K562 (cell line): ENCODE results near the gene SALL3. TPM values are rescaled to one million over a fixed set of nuclear protein-coding genes. Genes with fewer than 3 reads are reported as not detected.

Source experiments
- ATAC-seq: fragments of 200-7000 bp; cut with Tn5 transposase; 3 replicates; pipeline ENCODE4 v1.9.1; 2020; ENCODE audit warnings: moderate library complexity
- BruUV-seq: library from RNA; stranded (reverse); fragments of 400-500 nt; replicated peaks from 2 replicates; lab custom pipeline; 2021; lab: Mats Ljungman, UMichigan
- CTCF ChIA-PET: fragments of 300-600 bp; formaldehyde crosslinking; extraction: SDS; loops from one replicate; lab custom pipeline; 2021; ENCODE audit warnings: low intra/inter-chr PET ratio; lab: Yijun Ruan, JAX
- POLR2A ChIA-PET: fragments of 300-600, 350-650 bp; sonication (Branson Sonifier 250); formaldehyde crosslinking; extraction: SDS; loops from one replicate; lab custom pipeline; 2021; ENCODE audit warnings: antibody characterized with exemption, inconsistent platforms; lab: Yijun Ruan, JAX
- DNase-seq, 4 experiments: peaks; one replicate each; pipeline versions ENCODE4 v3.0.0 to v3.0.0-alpha.2; 2011 to 2018; ENCODE audit warnings: low spot score in 3 of 4, mixed read lengths in 3 of 4; ENCODE audit errors: extremely low read depth in 1 of 4
- FAIRE-seq: peaks from 2 replicates; lab custom pipeline; 2011; peaks lifted over from hg19 to GRCh38; lab: Jason Lieb, UNC
- H2AFZ ChIP-seq: 2 replicates; pipeline ENCODE4 v1.6.0; 2011; ENCODE audit warnings: low read depth, low read length, control low read depth, inconsistent platforms
- H3K27ac ChIP-seq: fragments of 200-600 bp; 3 replicates; pipeline ENCODE4 v1.8.0; 2011; ENCODE audit warnings: low read depth, mild to moderate bottlenecking, control low read depth, inconsistent platforms, low read length, moderate library complexity, mixed read lengths; ENCODE audit errors: extremely low read depth
- H3K27me3 ChIP-seq, 2 experiments: fragments of 300-600 bp in 1 of 2; 2 replicates in 1 of 2; 3 replicates in 1 of 2; pipeline versions ENCODE4 v1.6.0 to v1.8.0; 2011; ENCODE audit warnings: inconsistent platforms in 2 of 2, low read length in 2 of 2, mild to moderate bottlenecking in 1 of 2, mixed read lengths in 1 of 2, moderate library complexity in 1 of 2; ENCODE audit not compliant: control insufficient read depth in 2 of 2, insufficient read depth in 2 of 2
- H3K36me3 ChIP-seq: fragments of 300-600 bp; 3 replicates; pipeline ENCODE4 v1.8.0; 2011; ENCODE audit warnings: mild to moderate bottlenecking, low read length, inconsistent platforms; ENCODE audit not compliant: control insufficient read depth, insufficient read depth
- H3K4me1 ChIP-seq, 2 experiments: fragments of 200-600 bp in 1 of 2; replicated peaks in 1 of 2; 2 replicates in 1 of 2; 3 replicates in 1 of 2; pipeline versions ENCODE4 v1.5.1 to v1.8.0; 2011; ENCODE audit warnings: inconsistent platforms in 2 of 2, low read length in 2 of 2, mild to moderate bottlenecking in 1 of 2, mixed read lengths in 1 of 2, moderate library complexity in 1 of 2; ENCODE audit not compliant: control insufficient read depth in 2 of 2, insufficient read depth in 2 of 2
- H3K4me2 ChIP-seq: 2 replicates; pipeline ENCODE4 v1.6.1; 2011; ENCODE audit warnings: low read length, control low read depth, inconsistent platforms, mixed read lengths; ENCODE audit not compliant: insufficient read depth
- H3K4me3 ChIP-seq: fragments of 200-600 bp; sonication (generic), shearing (Covaris generic); 2 replicates; pipeline ENCODE4 v1.5.1; 2016; ENCODE audit warnings: control low read depth, inconsistent platforms
- H3K79me2 ChIP-seq: fragments of 200-600 bp; 3 replicates; pipeline ENCODE4 v1.8.0; 2011; ENCODE audit warnings: low read length, inconsistent platforms; ENCODE audit not compliant: control insufficient read depth, insufficient read depth
- H3K9ac ChIP-seq, 2 experiments: 2 replicates each; pipeline versions ENCODE4 v1.6.0 to v1.6.1; 2011; ENCODE audit warnings: low read depth in 2 of 2, low read length in 2 of 2, control low read depth in 1 of 2, inconsistent platforms in 1 of 2, mild to moderate bottlenecking in 1 of 2, mixed read lengths in 1 of 2; ENCODE audit not compliant: insufficient read depth in 1 of 2
- H3K9me1 ChIP-seq: one replicate; pipeline ENCODE4 v1.6.0; 2011; ENCODE audit warnings: inconsistent platforms, mild to moderate bottlenecking, low read length, moderate library complexity; ENCODE audit not compliant: control insufficient read depth, insufficient read depth
- H3K9me3 ChIP-seq: replicated peaks from 2 replicates; pipeline ENCODE4 v1.5.1; 2011; ENCODE audit warnings: low read depth, low read length, inconsistent platforms; ENCODE audit not compliant: control insufficient read depth, insufficient read depth
- H4K20me1 ChIP-seq: replicated peaks from 2 replicates; pipeline ENCODE4 v1.6.1; 2011; ENCODE audit warnings: low read length, inconsistent platforms, mixed read lengths; ENCODE audit not compliant: control insufficient read depth, insufficient read depth
- ATF6 ChIP-seq: sonication (generic); formaldehyde crosslinking; IDR thresholded peaks from 2 replicates; pipeline ENCODE4 v1.4.0; 2020; ENCODE audit warnings: mild to moderate bottlenecking, missing genetic modification reagents
- CTCFL ChIP-seq: IDR thresholded peaks from 2 replicates; pipeline ENCODE4 v1.6.1; 2011; ENCODE audit warnings: borderline replicate concordance, low read depth, mild to moderate bottlenecking, moderate library complexity, low read length; ENCODE audit not compliant: insufficient read depth, poor library complexity, severe bottlenecking
- E2F1 ChIP-seq: sonication (generic); formaldehyde crosslinking; IDR thresholded peaks from 2 replicates; pipeline ENCODE4 v1.8.1; 2023; ENCODE audit warnings: mild to moderate bottlenecking, missing genetic modification reagents, moderate library complexity
- ZNF212 ChIP-seq: fragments of 450-650 bp; formaldehyde crosslinking; IDR thresholded peaks from 2 replicates; pipeline ENCODE4 v1.4.0; 2020; ENCODE audit warnings: mild to moderate bottlenecking
- ZNF41 ChIP-seq: fragments of 250-450 bp; sonication (Bioruptor Pico); conservative IDR thresholded peaks from 2 replicates; pipeline ENCODE4 v1.4.0; 2020; ENCODE audit warnings: mild to moderate bottlenecking
- ZNF668 ChIP-seq: fragments of 250-450 bp; sonication (Bioruptor Pico); IDR thresholded peaks from 2 replicates; pipeline ENCODE4 v1.8.0; 2022; ENCODE audit warnings: mild to moderate bottlenecking, inconsistent platforms
- WGBS: fragments of 100-300 bp; shearing (Covaris generic); methylation state at CpG from one replicate; pipeline ENCODE4 v1.1.6; 2016; ENCODE audit warnings: low coverage, mixed read lengths; ENCODE audit not compliant: insufficient coverage; ENCODE audit errors: missing lambda C conversion rate; 5-methylcytosine and 5-hydroxymethylcytosine counted together
- in situ Hi-C: fragments of 300-500 bp; cut with MboI; formaldehyde crosslinking; loops from 4 replicates; pipeline ENCODE4 v1.15.0; 2018; ENCODE audit warnings: inconsistent platforms, mixed read lengths
- intact Hi-C: fragments of 100-400 bp; cut with micrococcal nuclease; formaldehyde crosslinking; loops from 2 replicates; pipeline ENCODE4 v1.14.2; 2022
- polyA plus RNA-seq, 8 experiments: library from polyadenylated mRNA; depleted of rRNA in 4 of 8; stranded (reverse) in 5 of 8; unstranded in 3 of 8; fragments of >200 nt; fragmentation: Nextera tagmentation in 2 of 8; fragmentation: Illumina TruSeq in 1 of 8; extraction: Ambion mirVana in 2 of 8; extraction: Trizol in 1 of 8; gene quantifications; 2 replicates each; pipeline versions ENCODE4 v1.2.1 to v1.2.3, GENCODE V29; 2011 to 2014; ENCODE audit warnings: inconsistent platforms in 1 of 8, missing spikeins in 1 of 8
- total RNA-seq, 7 experiments: library from RNA; depleted of rRNA in 6 of 7; stranded (reverse); fragments of >200 nt in 6 of 7; fragmentation: Illumina TruSeq in 2 of 7; extraction: Trizol in 2 of 7; gene quantifications; 2 replicates each; pipeline versions ENCODE4 v1.2.1 to v1.2.3, GENCODE V29; 2011 to 2021; ENCODE audit warnings: low replicate concordance in 1 of 7

SALL3 gene
- total and polyA plus RNA-seq, 9 of the 15 experiments (the other 6 are each of a cell fraction or from before 2014, with no cell fraction given): not detected

DNA sequence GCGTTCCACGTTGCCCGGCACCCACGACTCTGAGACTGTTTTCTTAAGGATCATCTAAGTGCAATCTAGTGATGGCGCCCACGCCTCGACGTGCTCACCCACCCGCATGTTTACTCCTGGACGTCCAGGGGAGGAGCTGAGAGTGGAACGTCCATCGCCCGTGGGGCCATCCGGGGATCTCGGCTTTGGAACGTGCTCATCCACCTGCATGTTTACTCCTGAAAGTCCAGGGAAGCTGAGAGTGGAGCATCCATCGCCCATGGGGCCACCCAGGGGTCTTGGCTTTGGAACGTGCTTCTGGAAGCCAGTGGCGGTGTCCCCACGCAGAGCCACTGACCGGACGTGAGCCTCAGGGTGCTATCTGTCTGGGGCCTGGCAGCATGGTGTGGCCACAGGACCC lies 45.6 kb upstream of the SALL3 start:
- in situ Hi-C loops: no loop called here
- ATAC-seq (no peak), DNase-seq (no peak), FAIRE-seq (no peak)
- ChIA-PET CTCF (no interaction called here), POLR2A (no interaction called here)
- WGBS: 0% methylated on average over 15 of the region's 22 CpGs
- H3K4me1 ChIP-seq: no peaks in the 10 kb centered on the region
- H3K36me3 ChIP-seq: no peaks in the 10 kb centered on the region
- H3K9me1 ChIP-seq: no peaks in the 10 kb centered on the region
- H3K27me3 ChIP-seq: peaks cover 4 to 43% of the 10 kb centered on the region in 2 experiments; a peak in 4 of 5 replicates
- intact Hi-C loops: no loop called here
- BruUV-seq: no TSS peak
- no peak overlapping the region for H2AFZ ChIP-seq
- no peaks in the 10 kb centered on the region for H4K20me1 ChIP-seq
- H3K4me3 ChIP-seq: no peak overlapping the region
- H3K9me3 ChIP-seq: no peaks in the 10 kb centered on the region
- H3K27ac ChIP-seq: no peak overlapping the region
- no peak overlapping the region for H3K9ac ChIP-seq
- H3K79me2 ChIP-seq: no peaks in the 10 kb centered on the region
- no peak overlapping the region for H3K4me2 ChIP-seq
- no peak for TF ChIP-seq E2F1 (CRISPR knock-in tag)
- TF ChIP-seq ZNF41 (CRISPR knock-in tag): no peak
- TF ChIP-seq CTCFL: no peak
- TF ChIP-seq ZNF668: no peak
- no peak for TF ChIP-seq ATF6 (CRISPR knock-in tag)
- no peak for TF ChIP-seq ZNF212 (CRISPR knock-in tag)
